ENCODE measurements around the gene SYNE2.
"Not testable (repeated sequence)": the region's sequence is repeated elsewhere in the genome, so short reads cannot be mapped to it uniquely, and the experiment has no call there.

The SYNE2 gene

GRCh38 chr14:64081174-64081746 lies 228.5 kb downstream of the SYNE2 start:
- no peak for DNase-seq (ENCODE audit: low read depth)

- no peak for DNase-seq (ENCODE audit: low read depth)
Observed at GRCh38 chr14:64082837-64083236, 230.0 kb downstream of the SYNE2 start.

GRCh38 chr14:64088647-64088964 lies 235.8 kb downstream of the SYNE2 start:
- DNase-seq (ENCODE audit: low read depth): no peak

- no peak for DNase-seq (ENCODE audit: low read depth)
Observed at GRCh38 chr14:64089920-64090319, 237.1 kb downstream of the SYNE2 start.

- no peak for DNase-seq (ENCODE audit: low read depth)
Observed at GRCh38 chr14:64091217-64091616, 238.4 kb downstream of the SYNE2 start.

GRCh38 chr14:64092338-64092737 lies 239.5 kb downstream of the SYNE2 start:
- DNase-seq (ENCODE audit: low read depth): no peak

- DNase-seq (ENCODE audit: low read depth): no peak
Observed at GRCh38 chr14:64092940-64093339, 240.1 kb downstream of the SYNE2 start.

GRCh38 chr14:64095620-64096019 lies 242.8 kb downstream of the SYNE2 start:
- no peak for DNase-seq (ENCODE audit: low read depth)

GRCh38 chr14:64098120-64098519 lies 245.3 kb downstream of the SYNE2 start:
- DNase-seq (ENCODE audit: low read depth): no peak

GRCh38 chr14:64107438-64107837 lies 254.6 kb downstream of the SYNE2 start:
- DNase-seq (ENCODE audit: low read depth): no peak

GRCh38 chr14:64109819-64110554 lies 257.2 kb downstream of the SYNE2 start:
- DNase-seq (ENCODE audit: low read depth): no peak

GRCh38 chr14:64110802-64111201 lies 258.0 kb downstream of the SYNE2 start:
- no peak for DNase-seq (ENCODE audit: low read depth)

- DNase-seq (ENCODE audit: low read depth): no peak
Observed at GRCh38 chr14:64112867-64113678, 260.3 kb downstream of the SYNE2 start.

GRCh38 chr14:64114166-64114565 lies 261.4 kb downstream of the SYNE2 start:
- no peak for DNase-seq (ENCODE audit: low read depth)

- DNase-seq (ENCODE audit: low read depth): no peak
Observed at GRCh38 chr14:64114796-64115195, 262.0 kb downstream of the SYNE2 start.

- no peak for DNase-seq (ENCODE audit: low read depth)
Observed at GRCh38 chr14:64115401-64115800, 262.6 kb downstream of the SYNE2 start.

- DNase-seq (ENCODE audit: low read depth): no peak
Observed at GRCh38 chr14:64117671-64118402, 265.0 kb downstream of the SYNE2 start.

- DNase-seq (ENCODE audit: low read depth): not testable (repeated sequence)
Observed at GRCh38 chr14:64118403-64118742, 265.6 kb downstream of the SYNE2 start.

- DNase-seq (ENCODE audit: low read depth): no peak
Observed at GRCh38 chr14:64118892-64119291, 266.1 kb downstream of the SYNE2 start.

GRCh38 chr14:64119500-64119899 lies 266.7 kb downstream of the SYNE2 start:
- DNase-seq (ENCODE audit: low read depth): no peak

- no peak for DNase-seq (ENCODE audit: low read depth)
Observed at GRCh38 chr14:64119980-64120379, 267.2 kb downstream of the SYNE2 start.

GRCh38 chr14:64123241-64123822 lies 270.5 kb downstream of the SYNE2 start:
- no peak for DNase-seq (ENCODE audit: low read depth)
